Glutamatergic neuron (in vitro differentiated cells): Measurements from ENCODE around the gene ARHGAP40. TPM values are rescaled to one million over a fixed set of nuclear protein-coding genes. Genes with fewer than 3 reads are reported as not detected.

Experiments
- DNase-seq: peaks from one replicate; pipeline ENCODE4 v3.0.0; 2022
- H3K27ac Mint-ChIP-seq: one replicate; pipeline ENCODE4 v1.8.0; 2020; ENCODE audit warnings: mild to moderate bottlenecking, mixed read lengths, inconsistent platforms; ENCODE audit not compliant: unreplicated experiment
- H3K27me3 Mint-ChIP-seq: one replicate; pipeline ENCODE4 v1.8.0; 2020; ENCODE audit warnings: mild to moderate bottlenecking, moderate library complexity, mixed read lengths, inconsistent platforms; ENCODE audit not compliant: unreplicated experiment
- H3K36me3 Mint-ChIP-seq: one replicate; pipeline ENCODE4 v1.8.0; 2020; ENCODE audit warnings: mild to moderate bottlenecking, mixed read lengths, inconsistent platforms; ENCODE audit not compliant: unreplicated experiment
- H3K4me1 Mint-ChIP-seq: one replicate; pipeline ENCODE4 v1.8.0; 2020; ENCODE audit warnings: mild to moderate bottlenecking, low read depth, mixed read lengths, inconsistent platforms; ENCODE audit not compliant: unreplicated experiment
- H3K4me3 Mint-ChIP-seq: one replicate; pipeline ENCODE4 v1.8.0; 2020; ENCODE audit warnings: mild to moderate bottlenecking, mixed read lengths, inconsistent platforms; ENCODE audit not compliant: unreplicated experiment
- H3K9me3 Mint-ChIP-seq: one replicate; pipeline ENCODE4 v1.8.0; 2020; ENCODE audit warnings: mild to moderate bottlenecking, moderate library complexity, mixed read lengths, inconsistent platforms; ENCODE audit not compliant: unreplicated experiment
- CTCF ChIP-seq: fragments of 200-600 bp; sonication (generic); IDR thresholded peaks from one replicate; pipeline ENCODE4 v1.5.0; 2021; ENCODE audit not compliant: partially characterized antibody, unreplicated experiment
- total RNA-seq: library from RNA; stranded (reverse); fragmentation: NEBNext Ultra II Directional; extraction: Animal tissue kit (Norgen Biotek cat#: 25700); gene quantifications from one replicate; pipeline ENCODE4 v1.2.1, GENCODE V29; 2021; ENCODE audit not compliant: unreplicated experiment

ARHGAP40 gene
- total RNA-seq, 1 donor from 2014 or later: not detected

DNA sequence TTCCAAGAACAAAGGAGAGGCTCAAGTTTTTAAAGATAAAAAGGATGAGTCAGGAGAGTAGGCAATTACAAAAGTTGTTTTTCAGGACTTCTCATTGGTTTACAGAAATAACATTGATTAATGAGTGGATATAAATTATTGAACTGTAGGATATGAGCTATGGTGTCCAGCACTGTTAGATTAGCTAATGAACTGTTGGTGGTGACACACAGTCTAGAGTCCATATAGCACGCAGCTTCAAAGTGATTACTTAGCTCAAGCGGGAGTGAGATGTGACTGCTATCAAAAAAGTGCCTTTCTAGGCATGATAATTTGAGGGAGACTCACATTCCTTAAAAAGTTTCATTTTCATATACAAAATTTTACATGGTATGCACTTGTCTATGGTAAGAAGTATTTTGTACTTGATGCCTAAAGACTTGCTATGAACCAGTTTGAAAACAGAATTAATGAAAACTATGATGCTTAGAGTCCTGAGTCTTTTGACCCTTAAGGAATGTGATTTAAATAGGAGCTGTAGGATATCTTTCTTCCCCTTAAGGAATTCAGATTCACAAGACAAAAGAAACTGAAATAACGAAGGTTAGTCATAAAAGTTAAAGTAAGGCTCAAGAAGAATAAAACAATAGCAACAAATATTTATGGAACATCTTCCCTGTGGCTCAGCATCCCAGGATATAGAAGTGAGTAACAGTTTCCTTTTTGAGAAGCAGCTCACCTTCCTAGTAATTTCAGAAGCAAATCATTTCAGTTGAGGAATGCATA, 42.8 kb upstream of the ARHGAP40 start:
- Mint-ChIP-seq H3K4me3 (no peak overlapping the region), H3K9me3 (peaks cover 3% of the 10 kb centered on the region)

GRCh38 chr20:38559764-38560163, 41.8 kb upstream of the ARHGAP40 start:
- Mint-ChIP-seq H3K27ac (no peak overlapping the region), H3K9me3 (peaks cover 3% of the 10 kb centered on the region), H3K27me3 (no peaks in the 10 kb centered on the region), H3K36me3 (no peaks in the 10 kb centered on the region), H3K4me1 (no peaks in the 10 kb centered on the region), H3K4me3 (no peak overlapping the region)
- TF ChIP-seq CTCF: no peak
- DNase-seq: no peak

More for the DNA sequence above, 42.8 kb upstream of the ARHGAP40 start:
- Mint-ChIP-seq H3K4me1 (no peaks in the 10 kb centered on the region), H3K27ac (no peak overlapping the region), H3K27me3 (no peaks in the 10 kb centered on the region), H3K36me3 (no peaks in the 10 kb centered on the region)
- TF ChIP-seq CTCF: no peak
- DNase-seq: no peak

DNA sequence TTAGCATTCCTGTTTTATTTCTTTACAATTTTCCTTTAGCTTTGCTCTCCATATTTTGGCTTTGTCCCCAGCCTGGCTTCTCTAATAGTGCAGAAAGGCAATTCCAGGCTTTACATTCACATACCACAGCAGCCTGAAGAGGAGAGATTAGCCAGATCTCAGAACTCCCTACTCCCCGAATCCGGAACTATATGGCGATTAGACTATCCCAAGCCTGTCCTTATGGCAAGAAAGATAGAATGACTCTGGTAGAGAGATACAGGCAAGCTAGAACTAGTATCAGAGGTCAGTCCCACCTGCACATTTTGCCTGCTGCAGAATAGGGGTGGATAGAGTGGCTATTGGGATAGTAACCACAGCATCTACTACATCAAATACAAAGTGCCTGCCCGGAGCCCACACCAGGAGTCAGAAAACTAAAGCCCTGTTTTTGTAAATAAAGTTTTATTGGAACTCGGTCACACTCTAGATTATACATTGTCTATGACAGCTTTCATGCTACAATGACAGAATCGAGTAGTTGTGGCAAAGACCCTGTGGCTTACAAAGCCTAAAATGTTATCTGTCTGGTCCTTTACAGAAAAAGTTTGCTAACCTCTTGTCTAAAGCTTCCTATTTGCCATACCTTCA, 37.7 kb upstream of the ARHGAP40 start:
- no peaks in the 10 kb centered on the region for H3K27me3 Mint-ChIP-seq
- peaks cover 3% of the 10 kb centered on the region for H3K9me3 Mint-ChIP-seq
- TF ChIP-seq CTCF: no peak
- no peak overlapping the region for H3K4me3 Mint-ChIP-seq
- H3K36me3 Mint-ChIP-seq: no peaks in the 10 kb centered on the region
- no peak for DNase-seq
- H3K4me1 Mint-ChIP-seq: no peaks in the 10 kb centered on the region
- H3K27ac Mint-ChIP-seq: no peak overlapping the region

- Mint-ChIP-seq H3K4me3 (no peak overlapping the region), H3K27ac (no peak overlapping the region), H3K36me3 (no peaks in the 10 kb centered on the region), H3K27me3 (no peaks in the 10 kb centered on the region), H3K9me3 (peaks cover 3% of the 10 kb centered on the region), H3K4me1 (no peaks in the 10 kb centered on the region)
- DNase-seq: no peak
- TF ChIP-seq CTCF: no peak
These were observed 36.9 kb upstream of the ARHGAP40 start for GRCh38 chr20:38564680-38565079.

GRCh38 chr20:38566036-38566598, 35.5 kb upstream of the ARHGAP40 start:
- Mint-ChIP-seq H3K27me3 (no peaks in the 10 kb centered on the region), H3K9me3 (peaks cover 3% of the 10 kb centered on the region), H3K4me3 (no peak overlapping the region), H3K36me3 (no peaks in the 10 kb centered on the region), H3K27ac (no peak overlapping the region), H3K4me1 (no peaks in the 10 kb centered on the region)
- TF ChIP-seq CTCF: no peak
- DNase-seq: no peak
